HCT116 (cell line): ENCODE results near the gene TPBGL. TPM values are rescaled to one million over a fixed set of nuclear protein-coding genes. Genes with fewer than 3 reads are reported as not detected.

Experiments used
- ATAC-seq: fragments of 200-7000 bp; cut with Tn5 transposase; 2 replicates; pipeline ENCODE4 v1.9.1; 2020; ENCODE audit warnings: mild to moderate bottlenecking, moderate library complexity
- BruUV-seq: library from RNA; stranded (reverse); fragments of 400-500 nt; replicated peaks from 2 replicates; lab custom pipeline; 2021; lab: Mats Ljungman, UMichigan
- CTCF ChIA-PET: fragments of 300-600 bp; sonication (Branson Sonifier 250); formaldehyde crosslinking; loops from one replicate; lab custom pipeline; 2021; ENCODE audit warnings: antibody characterized with exemption; lab: Charles Lee
- POLR2A ChIA-PET: fragments of 300-600, 350-600 bp; sonication (Branson Sonifier 250); formaldehyde crosslinking; loops from one replicate; lab custom pipeline; 2021; ENCODE audit warnings: antibody characterized with exemption; lab: Charles Lee
- RAD21 ChIA-PET, 2 experiments: fragments of 300-600 bp; sonication (Branson Sonifier 250); formaldehyde crosslinking; loops; one replicate each; lab custom pipeline; 2023; ENCODE audit warnings: low total read pairs in 2 of 2; ENCODE audit not compliant: uncharacterized antibody in 2 of 2, unreplicated experiment in 2 of 2, low non-redundant PET in 1 of 2; lab: Charles Lee
- DNase-seq: peaks from one replicate; pipeline ENCODE4 v3.0.0-alpha.2; 2010; ENCODE audit warnings: low read depth, low spot score
- H2AFZ ChIP-seq: fragments of 200-600 bp; shearing (Covaris generic), sonication (generic); 2 replicates; pipeline ENCODE4 v1.6.1; 2017; ENCODE audit warnings: low read depth, mixed run types, mixed read lengths, antibody characterized with exemption, low read length; ENCODE audit not compliant: poor library complexity, severe bottlenecking
- H3K27ac ChIP-seq: 2 replicates; pipeline ENCODE4 v1.5.1; 2012; ENCODE audit warnings: low read depth, low read length
- H3K27me3 ChIP-seq: fragments of 200-600 bp; sonication (generic); 2 replicates; pipeline ENCODE4 v1.6.1; 2016; ENCODE audit warnings: mixed run types, low read length, mixed read lengths; ENCODE audit not compliant: insufficient read depth
- H3K36me3 ChIP-seq, 2 experiments: fragments of 200-500 bp in 1 of 2; fragments of 200-600 bp in 1 of 2; sonication (Bioruptor generic) in 1 of 2; sonication (generic) in 1 of 2; 2 replicates each; pipeline versions ENCODE4 v1.5.1 to v1.6.1; 2014 to 2016; ENCODE audit warnings: low read length in 2 of 2, inconsistent platforms in 1 of 2, mixed read lengths in 1 of 2, mixed run types in 1 of 2; ENCODE audit not compliant: insufficient read depth in 2 of 2, control insufficient read depth in 1 of 2
- H3K4me1 ChIP-seq, 2 experiments: fragments of 200-600 bp in 1 of 2; sonication (generic) in 1 of 2; 2 replicates each; pipeline versions ENCODE4 v1.5.1 to v1.6.1; 2012 to 2017; ENCODE audit warnings: low read length in 2 of 2, inconsistent platforms in 1 of 2, mild to moderate bottlenecking in 1 of 2, mixed read lengths in 1 of 2, mixed run types in 1 of 2, moderate library complexity in 1 of 2; ENCODE audit not compliant: insufficient read depth in 2 of 2, control insufficient read depth in 1 of 2
- H3K4me2 ChIP-seq: fragments of 200-600 bp; sonication (generic); 2 replicates; pipeline ENCODE4 v1.6.1; 2017; ENCODE audit warnings: mixed run types, low read length, mixed read lengths
- H3K4me3 ChIP-seq, 2 experiments: fragments of 200-600 bp in 1 of 2; sonication (generic) in 1 of 2; replicated peaks in 1 of 2; 2 replicates each; pipeline ENCODE4 v1.5.1; 2011 to 2016; ENCODE audit warnings: low read length in 2 of 2, control low read depth in 1 of 2, low read depth in 1 of 2, mild to moderate bottlenecking in 1 of 2, mixed read lengths in 1 of 2, mixed run types in 1 of 2
- H3K79me2 ChIP-seq: fragments of 200-600 bp; sonication (generic); 2 replicates; pipeline ENCODE4 v1.6.1; 2017; ENCODE audit warnings: mild to moderate bottlenecking, mixed run types, low read length, moderate library complexity, mixed read lengths; ENCODE audit not compliant: insufficient read depth
- H3K9ac ChIP-seq: fragments of 200-600 bp; sonication (generic); 2 replicates; pipeline ENCODE4 v1.6.1; 2016; ENCODE audit warnings: low read length, mixed read lengths
- H3K9me2 ChIP-seq: fragments of 200-600 bp; sonication (generic), shearing (Covaris generic); 2 replicates; pipeline ENCODE4 v1.6.1; 2017; ENCODE audit warnings: mixed run types, mild to moderate bottlenecking, moderate library complexity; ENCODE audit not compliant: insufficient read depth
- H3K9me3 ChIP-seq, 2 experiments: fragments of 200-500 bp in 1 of 2; fragments of 200-600 bp in 1 of 2; sonication (Bioruptor generic) in 1 of 2; sonication (generic) in 1 of 2; 2 replicates each; pipeline ENCODE4 v1.6.1; 2014 to 2017; ENCODE audit warnings: low read length in 2 of 2, mixed read lengths in 2 of 2, inconsistent platforms in 1 of 2, low read depth in 1 of 2, mild to moderate bottlenecking in 1 of 2, mixed run types in 1 of 2, moderate library complexity in 1 of 2; ENCODE audit not compliant: control insufficient read depth in 1 of 2, insufficient read depth in 1 of 2
- H4K20me1 ChIP-seq: fragments of 200-600 bp; sonication (generic), shearing (Covaris generic); 2 replicates; pipeline ENCODE4 v1.6.1; 2017; ENCODE audit warnings: mixed run types, mild to moderate bottlenecking, moderate library complexity; ENCODE audit not compliant: insufficient read depth
- CEBPB ChIP-seq: IDR thresholded peaks from 2 replicates; pipeline ENCODE4 v1.6.1; 2012; ENCODE audit warnings: low read depth
- EGR1 ChIP-seq: IDR thresholded peaks from 2 replicates; pipeline ENCODE4 v1.6.1; 2012; ENCODE audit warnings: low read depth
- POLR2AphosphoS5 ChIP-seq: IDR thresholded peaks from 2 replicates; pipeline ENCODE4 v1.6.1; 2011; ENCODE audit warnings: mild to moderate bottlenecking, low read depth, low read length, moderate library complexity
- REST ChIP-seq: IDR thresholded peaks from 2 replicates; pipeline ENCODE4 v1.6.1; 2012; ENCODE audit warnings: low read depth
- SIN3A ChIP-seq: IDR thresholded peaks from 2 replicates; pipeline ENCODE4 v1.6.1; 2012; ENCODE audit warnings: low read depth
- SRF ChIP-seq: IDR thresholded peaks from 2 replicates; pipeline ENCODE4 v1.6.1; 2012; ENCODE audit warnings: low read depth
- ZFX ChIP-seq: fragments of 450-650 bp; IDR thresholded peaks from 2 replicates; pipeline ENCODE4 v1.6.1; 2017
- ZNF274 ChIP-seq: fragments of 200-500 bp; sonication (Bioruptor generic); IDR thresholded peaks from 2 replicates; pipeline ENCODE4 v1.6.1; 2014; ENCODE audit warnings: mild to moderate bottlenecking, low read depth, low read length, inconsistent platforms
- intact Hi-C: fragments of 100-400 bp; cut with micrococcal nuclease; formaldehyde crosslinking; loops from 2 replicates; pipeline ENCODE4 v1.10.0; 2022
- total RNA-seq: library from RNA; stranded (reverse); gene quantifications from one replicate; pipeline ENCODE4 v1.2.1, GENCODE V29; 2021; ENCODE audit not compliant: unreplicated experiment
- TF ChIP-seq, protein P1 (sequence below): IDR thresholded peaks from 2 replicates; pipeline ENCODE4 v1.6.1; 2012

The TPBGL gene
- total RNA-seq, 1 experiment from 2014 or later = 0.12 TPM

DNA sequence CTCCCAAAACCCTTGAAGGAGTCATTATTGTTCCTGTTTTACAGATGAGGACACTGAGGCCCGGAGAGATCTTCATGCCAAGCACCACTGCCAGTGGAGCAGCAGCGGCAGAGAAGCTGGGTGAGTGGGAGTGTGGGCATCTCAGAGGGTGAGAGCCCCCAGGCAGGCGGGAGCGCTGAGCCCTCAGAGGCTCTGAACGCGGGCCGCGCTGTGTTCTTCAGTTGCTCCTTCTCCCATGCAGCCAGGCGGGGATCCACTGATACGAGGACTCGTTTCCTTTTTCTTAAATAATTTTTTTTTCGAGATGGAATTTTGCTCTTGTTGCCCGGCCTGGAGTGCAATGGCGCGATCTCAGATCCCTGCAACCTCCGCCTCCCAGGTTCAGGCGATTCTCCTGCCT, 47.0 kb downstream of the TPBGL start (continued):
- no peak for TF ChIP-seq REST
- TF ChIP-seq ZFX = no peak
- TF ChIP-seq ZNF274 = no peak
- no peak for TF ChIP-seq POLR2AphosphoS5
- TF ChIP-seq, protein P1, sequence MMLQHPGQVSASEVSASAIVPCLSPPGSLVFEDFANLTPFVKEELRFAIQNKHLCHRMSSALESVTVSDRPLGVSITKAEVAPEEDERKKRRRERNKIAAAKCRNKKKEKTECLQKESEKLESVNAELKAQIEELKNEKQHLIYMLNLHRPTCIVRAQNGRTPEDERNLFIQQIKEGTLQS = no peak
- TF ChIP-seq SIN3A = no peak
- no peak for TF ChIP-seq CEBPB
- TF ChIP-seq SRF = no peak
- TF ChIP-seq, all 23 proteins: peak for 0

GRCh38 chr11:75289511-75289760, 48.9 kb downstream of the TPBGL start:
- peaks cover 0 to 2% of the 10 kb centered on the region in 2 experiments; a peak in 1 of 4 replicates for H3K36me3 ChIP-seq
- H3K9ac ChIP-seq = no peak overlapping the region
- no peaks in the 10 kb centered on the region for H3K9me2 ChIP-seq
- no peak for TF ChIP-seq EGR1
- TF ChIP-seq SRF = no peak
- TF ChIP-seq, all 23 proteins: peak for 0
- BruUV-seq = no TSS peak
- POLR2A ChIA-PET = no interaction called here
- H2AFZ ChIP-seq = no peak overlapping the region
- RAD21 ChIA-PET = no interaction called here
- H3K4me1 ChIP-seq = no peaks in the 10 kb centered on the region
- no peaks in the 10 kb centered on the region for H3K9me3 ChIP-seq
- H3K4me2 ChIP-seq = no peak overlapping the region
- CTCF ChIA-PET = no interaction called here
- no peaks in the 10 kb centered on the region for H3K79me2 ChIP-seq
- no peak overlapping the region for H3K27ac ChIP-seq
- DNase-seq = no peak
- H4K20me1 ChIP-seq = no peaks in the 10 kb centered on the region
- no peak for ATAC-seq
- intact Hi-C loops = no loop called here
- no peak overlapping the region for H3K4me3 ChIP-seq
- H3K27me3 ChIP-seq = no peaks in the 10 kb centered on the region
